NK-92 treated with Interleukin-12 subunit alpha and Interleukin-12 subunit beta, amount 100 ng/mL, for 24 hours (cell line): ENCODE results near the gene TULP4.
"Not testable (repeated sequence)": the region's sequence is repeated elsewhere in the genome, so short reads cannot be mapped to it uniquely, and the experiment has no call there.

Experiments used
- DNase-seq: peaks from one replicate; lab custom pipeline; 2025; lab: John Stamatoyannopoulos, UW

TULP4 gene

DNA sequence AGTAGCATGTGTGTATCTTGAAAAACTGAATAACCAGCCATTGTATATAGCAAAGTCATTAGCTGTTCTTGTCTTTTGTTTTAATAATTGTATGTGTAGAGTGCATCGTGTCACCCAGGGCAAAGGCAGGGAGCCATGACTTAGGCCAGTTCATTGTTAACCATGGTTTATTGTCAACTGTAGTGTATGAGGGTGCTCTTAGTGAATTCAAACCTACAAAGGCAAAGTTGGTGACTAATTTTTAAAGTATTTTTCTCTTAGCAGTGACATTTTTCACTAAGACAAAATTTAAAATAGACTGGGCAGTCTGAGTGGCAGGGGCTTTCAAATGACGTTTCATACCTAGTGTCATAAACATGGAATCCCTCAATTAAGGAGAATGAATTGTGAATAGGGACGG is 79.0 kb downstream of the TULP4 start:
- DNase-seq = no peak

DNA sequence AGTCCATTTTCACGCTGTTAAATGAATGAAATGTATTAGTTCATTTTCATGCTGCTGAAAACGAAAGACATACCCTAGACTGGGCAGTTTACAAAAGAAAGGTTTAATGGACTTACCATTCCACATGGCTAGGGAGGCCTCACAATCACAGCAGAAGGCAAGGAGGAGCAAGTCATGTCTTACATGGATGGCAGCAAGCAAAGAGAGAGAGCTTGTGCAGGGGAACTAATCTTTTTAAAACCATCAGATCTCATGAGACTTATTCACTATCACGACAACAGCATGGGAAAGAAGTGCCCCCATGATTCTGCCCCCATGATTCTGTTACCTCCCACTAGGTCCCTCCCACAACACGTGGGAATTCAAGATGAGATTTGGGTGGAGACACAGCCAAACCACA is 79.7 kb downstream of the TULP4 start:
- DNase-seq = not testable (repeated sequence)

DNA sequence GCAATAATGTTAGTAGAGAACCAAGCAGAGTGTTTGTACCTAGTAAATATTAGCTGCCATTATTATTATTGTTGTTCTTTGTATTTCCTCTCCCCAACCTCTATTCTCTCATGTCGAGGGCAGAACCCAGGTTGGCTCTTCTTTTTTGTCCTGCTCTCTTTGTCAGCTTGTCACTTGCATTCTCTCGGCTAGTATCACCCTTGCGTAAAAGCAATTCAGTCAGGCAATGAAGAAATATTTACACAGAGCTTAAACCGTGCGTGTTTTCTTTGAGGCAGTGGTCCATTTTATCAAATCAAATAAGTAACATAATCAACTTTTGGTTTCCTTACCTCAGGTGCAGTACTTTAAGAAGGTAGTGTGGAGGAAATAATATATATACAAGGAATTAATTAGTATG is 83.9 kb downstream of the TULP4 start:
- no peak for DNase-seq

DNA sequence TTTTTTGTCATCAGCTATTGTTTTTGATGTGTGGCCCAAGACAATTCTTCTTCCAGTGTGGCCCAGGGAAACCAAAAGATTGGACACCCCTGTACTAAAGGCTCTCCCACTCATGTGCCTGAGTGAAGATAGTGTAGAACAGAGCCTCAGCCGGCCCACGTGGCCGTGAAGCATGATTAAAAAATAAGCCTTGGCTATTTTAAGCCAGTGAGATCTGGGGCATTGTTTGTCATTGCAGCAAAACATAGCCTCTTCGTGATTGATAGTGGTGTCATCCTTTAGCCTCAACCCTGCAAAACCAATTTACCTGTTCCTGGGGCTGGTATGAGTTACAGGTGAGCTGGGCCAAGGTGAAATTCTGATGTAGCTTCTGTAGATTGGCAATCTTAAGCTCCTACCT is 85.3 kb downstream of the TULP4 start:
- no peak for DNase-seq

- no peak for DNase-seq
Observed at GRCh38 chr6:158398252-158399024, 86.2 kb downstream of the TULP4 start.

DNA sequence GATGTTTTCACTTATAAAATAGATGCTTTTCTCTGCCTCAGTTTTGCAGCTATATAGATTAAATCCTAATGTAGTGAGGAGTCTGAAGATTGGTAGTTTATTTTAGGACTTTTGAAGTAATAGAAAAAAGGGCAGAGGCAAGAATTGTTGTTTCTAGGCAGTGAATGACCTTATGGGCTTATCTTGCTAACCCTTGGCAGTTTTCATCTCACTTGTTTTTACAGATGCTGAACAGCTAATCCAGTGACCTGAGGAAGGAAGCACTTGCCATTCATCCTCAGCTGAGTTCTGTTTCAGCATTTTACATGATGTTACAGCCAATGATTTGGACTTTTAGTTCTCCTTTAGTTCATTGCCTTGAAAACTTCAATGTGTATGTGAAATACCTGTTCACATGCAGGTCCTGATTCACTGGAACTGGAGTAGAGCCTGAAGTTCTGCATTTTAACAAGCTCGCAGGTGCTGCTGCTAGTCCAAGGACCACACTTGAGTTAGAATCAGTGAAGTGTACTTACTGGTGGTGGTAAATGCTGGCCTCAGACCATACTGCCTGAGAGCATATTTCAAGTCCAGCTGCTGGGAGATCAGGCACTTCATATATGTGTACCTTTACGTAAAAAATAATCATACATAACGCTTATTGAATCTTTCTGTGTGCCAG is 86.9 kb downstream of the TULP4 start:
- no peak for DNase-seq

DNA sequence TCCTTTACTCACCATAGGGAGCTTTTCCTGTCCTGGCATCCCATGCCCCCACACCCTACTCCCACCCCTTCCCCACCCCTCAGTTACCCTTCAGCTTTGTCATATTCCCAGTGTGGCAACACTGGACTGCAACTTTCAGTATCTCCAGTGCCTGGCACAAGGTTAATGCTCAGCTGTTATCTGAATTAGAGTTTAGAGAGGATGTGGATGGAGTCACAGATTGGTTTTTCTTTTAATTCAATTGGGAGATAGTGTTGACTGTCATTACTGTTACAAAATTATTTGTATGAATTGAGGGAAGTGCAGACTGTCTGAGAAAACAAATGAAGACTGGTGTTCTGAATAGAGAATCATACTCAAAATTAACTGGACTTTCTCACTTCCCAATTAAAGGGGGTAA is 89.9 kb downstream of the TULP4 start:
- DNase-seq = no peak

- not testable (repeated sequence) for DNase-seq
Observed at GRCh38 chr6:158405321-158405831, 93.1 kb downstream of the TULP4 start.

- DNase-seq = no peak
Observed at GRCh38 chr6:158405933-158406332, 93.7 kb downstream of the TULP4 start.

DNA sequence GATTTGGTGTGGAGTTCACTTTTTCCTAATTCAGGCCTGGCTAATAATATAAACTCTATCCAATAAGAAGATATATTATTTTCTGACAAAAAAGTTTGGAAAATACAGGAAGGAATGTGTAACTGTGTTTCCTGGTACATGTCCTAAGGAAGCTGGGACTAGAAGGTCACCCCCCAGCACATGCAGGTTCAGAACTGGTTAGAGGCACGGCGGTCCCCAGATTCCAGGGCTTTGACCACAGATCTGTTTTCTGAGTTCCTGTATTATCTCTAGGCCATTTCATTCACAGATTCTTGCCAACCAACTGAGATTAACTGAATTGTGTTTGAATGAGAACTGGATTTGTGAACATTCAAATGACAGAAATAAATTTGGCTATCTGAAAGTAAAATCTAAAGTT is 94.5 kb downstream of the TULP4 start:
- no peak for DNase-seq

DNA sequence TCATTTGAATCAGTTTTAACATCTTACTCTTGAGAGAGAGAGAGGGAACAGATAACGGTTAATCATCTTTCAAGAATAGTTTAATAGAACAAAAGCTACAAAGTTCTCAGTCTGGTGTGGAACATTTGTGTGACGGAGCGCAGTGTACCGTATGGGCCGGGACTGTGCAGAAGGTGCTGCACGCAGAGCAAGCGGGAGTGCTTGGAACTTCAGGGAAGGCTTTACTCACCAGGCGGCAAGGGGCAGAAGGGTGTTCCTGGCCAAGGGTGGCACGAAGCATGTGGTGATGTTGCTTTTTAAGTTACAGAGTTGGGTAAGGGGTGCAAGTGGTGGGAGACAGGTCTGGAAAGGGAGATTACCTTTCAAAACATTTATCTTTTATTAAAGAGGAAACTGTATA is 95.7 kb downstream of the TULP4 start:
- DNase-seq = no peak

DNA sequence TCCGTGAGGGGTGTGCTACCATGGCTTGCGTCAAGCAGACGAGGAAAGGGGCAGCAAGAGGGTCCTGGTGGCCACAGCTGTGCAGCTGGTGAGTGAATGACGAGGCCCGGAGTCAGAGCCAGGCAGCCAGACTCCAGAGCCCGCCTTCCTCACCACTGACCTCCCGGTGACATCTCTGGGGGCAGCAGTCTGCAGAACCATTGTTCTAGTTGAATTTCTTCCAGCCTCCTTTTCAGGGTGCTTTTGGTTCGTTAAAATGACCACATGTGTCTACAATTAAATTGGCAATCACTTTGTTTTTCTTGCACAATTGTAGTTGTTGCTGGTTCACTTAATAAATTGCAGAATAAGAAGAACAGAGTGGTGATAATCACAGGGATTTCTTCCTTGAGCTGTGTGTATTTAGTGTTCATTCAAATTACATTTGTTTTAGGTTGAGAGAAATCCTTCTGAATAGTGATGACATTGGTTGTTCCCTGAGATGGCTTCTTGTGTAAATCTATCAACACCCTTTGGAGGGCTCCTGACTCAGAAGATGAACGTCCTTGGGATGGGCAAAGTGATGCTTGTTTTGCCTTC is 96.4 kb downstream of the TULP4 start:
- no peak for DNase-seq

DNA sequence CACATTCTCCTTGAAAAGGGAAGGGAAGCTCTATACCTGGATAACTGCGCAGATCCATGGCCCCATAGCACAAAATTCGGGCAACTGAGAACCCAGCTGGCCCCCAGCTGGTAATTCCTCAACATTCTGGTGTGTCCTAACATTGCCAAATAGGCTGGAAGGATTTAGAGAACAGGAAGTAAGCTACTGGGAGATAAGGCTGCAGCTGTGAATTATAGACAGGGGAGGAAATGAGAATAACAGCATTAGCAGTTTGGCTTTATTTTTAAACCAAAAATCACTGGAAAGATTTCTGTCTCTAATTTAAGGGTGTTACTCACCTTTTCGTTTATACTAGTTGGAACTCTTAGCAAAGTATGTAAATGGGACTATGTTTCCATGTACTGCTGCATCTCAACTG is 97.2 kb downstream of the TULP4 start:
- DNase-seq = no peak

- no peak for DNase-seq
Observed at GRCh38 chr6:158410784-158411183, 98.5 kb downstream of the TULP4 start.

DNA sequence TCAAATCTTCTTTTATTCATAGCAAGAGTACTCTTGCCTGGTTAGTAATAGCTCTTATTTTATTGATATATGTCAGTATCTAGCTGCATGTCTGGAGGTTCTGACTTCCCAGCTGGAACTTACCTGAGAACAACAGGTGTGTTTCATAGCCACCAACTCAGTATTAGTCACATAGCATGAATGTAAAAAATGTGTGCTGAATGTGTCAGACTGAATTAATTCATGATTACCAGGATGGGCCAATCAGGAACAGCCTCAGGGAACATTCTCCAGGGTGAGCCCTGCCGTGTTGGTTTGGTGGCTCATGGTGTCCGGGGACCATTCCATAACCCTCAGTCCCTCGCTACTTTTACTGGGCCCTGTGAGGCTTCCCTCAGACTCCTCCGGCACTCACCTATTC is 99.7 kb downstream of the TULP4 start:
- no peak for DNase-seq

GRCh38 chr6:158413028-158413427 is 100.8 kb downstream of the TULP4 start:
- DNase-seq = no peak

- no peak for DNase-seq
Observed at GRCh38 chr6:158413814-158414565, 101.7 kb downstream of the TULP4 start.

DNA sequence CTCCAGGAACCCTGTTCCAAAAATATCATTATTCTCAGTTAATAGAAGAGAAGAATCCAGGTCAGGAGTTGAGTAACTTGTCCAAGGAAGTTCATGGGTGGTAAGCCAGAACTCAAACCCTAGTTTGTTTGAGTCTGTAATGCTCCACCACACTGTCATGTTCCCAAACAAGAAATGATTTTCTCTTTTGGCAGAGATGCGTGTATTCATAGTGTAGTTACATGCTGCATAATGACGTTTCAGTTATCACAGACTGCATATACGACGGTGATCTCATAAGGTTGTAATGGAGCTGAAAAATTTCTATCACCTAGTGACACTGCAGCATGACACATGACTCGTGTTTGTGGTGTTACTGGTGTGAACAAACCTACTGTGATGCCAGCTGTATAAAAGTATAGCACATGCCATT is 102.6 kb downstream of the TULP4 start:
- DNase-seq = no peak

GRCh38 chr6:158415666-158416065 is 103.4 kb downstream of the TULP4 start:
- DNase-seq = no peak

- DNase-seq = no peak
Observed at GRCh38 chr6:158416883-158417759, 104.9 kb downstream of the TULP4 start.

- DNase-seq = no peak
Observed at GRCh38 chr6:158417760-158418098, 105.5 kb downstream of the TULP4 start.

- DNase-seq = no peak
Observed at GRCh38 chr6:158418501-158418900, 106.2 kb downstream of the TULP4 start.
